NT2/D1 (cell line): Measurements from ENCODE around the gene DCANP1.

ENCODE experiments used
- SUZ12 ChIP-seq: IDR thresholded peaks from 2 replicates; pipeline ENCODE4 v1.6.1; 2011; ENCODE audit not compliant: insufficient read length, insufficient read depth; ENCODE audit errors: extremely low read depth
- YY1 ChIP-seq: IDR thresholded peaks from 2 replicates; pipeline ENCODE4 v1.6.1; 2011; ENCODE audit not compliant: insufficient read length, insufficient read depth
- ZNF274 ChIP-seq: IDR thresholded peaks from 2 replicates; pipeline ENCODE4 v1.6.1; 2011; ENCODE audit warnings: mild to moderate bottlenecking, low read depth, low read length

DNA sequence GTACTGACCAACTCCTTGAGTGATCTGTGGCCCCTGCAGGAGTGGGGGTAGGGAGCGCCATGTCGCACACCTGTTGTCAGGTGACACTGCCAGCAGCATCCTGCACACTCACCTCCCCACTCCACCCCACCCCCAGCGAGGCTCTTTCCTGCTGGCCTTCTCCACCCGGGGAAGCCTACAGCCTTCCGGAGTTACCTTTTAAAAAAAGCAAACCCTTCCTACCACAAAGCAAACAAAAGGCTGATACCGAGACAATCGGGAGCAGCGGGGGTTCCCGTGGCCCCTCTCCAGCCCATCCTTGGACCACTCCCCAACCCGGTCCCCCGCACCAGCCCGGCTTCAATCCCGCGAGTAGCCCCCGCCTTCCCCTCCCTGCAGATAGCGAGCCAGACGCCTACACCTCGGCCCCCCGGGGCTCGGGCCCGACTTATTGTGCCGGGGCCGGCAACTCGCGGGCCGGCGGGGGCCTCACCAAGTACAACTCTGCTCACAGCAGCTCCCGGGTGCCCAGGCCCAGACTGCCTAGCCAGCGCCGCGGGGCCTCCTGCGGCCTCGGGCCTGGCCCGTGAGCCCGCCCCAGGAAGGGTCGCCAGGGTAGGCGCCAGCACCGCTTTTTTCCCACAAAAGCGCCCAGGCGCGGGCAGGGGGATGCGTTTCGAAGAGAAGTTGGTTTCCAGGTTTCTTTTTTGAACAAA lies 48.8 kb downstream of the DCANP1 start:
- no peak for TF ChIP-seq SUZ12
- no peak for TF ChIP-seq YY1
- TF ChIP-seq ZNF274 = no peak
